Measurements from ENCODE around the gene ANKRD35.

GRCh38 chr1:145897969-145898368, 12.3 kb upstream of the ANKRD35 start:
- TF ChIP-seq POLR2A (IDR thresholded peaks at IDR 0.05): no peak
- TF ChIP-seq CTCF (IDR thresholded peaks at IDR 0.05): no peak

Measured in thyroid gland (tissue), 4 donors.